K562 (cell line): ENCODE measurements around the gene YWHAB. TPM values are rescaled to one million over a fixed set of nuclear protein-coding genes. Genes with fewer than 3 reads are reported as not detected.

Experiments
- ATAC-seq: fragments of 200-7000 bp; cut with Tn5 transposase; 3 replicates; pipeline ENCODE4 v1.9.1; 2020; ENCODE audit warnings: moderate library complexity
- BruUV-seq: library from RNA; stranded (reverse); fragments of 400-500 nt; replicated peaks from 2 replicates; lab custom pipeline; 2021; lab: Mats Ljungman, UMichigan
- CTCF ChIA-PET: fragments of 300-600 bp; formaldehyde crosslinking; extraction: SDS; loops from one replicate; lab custom pipeline; 2021; ENCODE audit warnings: low intra/inter-chr PET ratio; lab: Yijun Ruan, JAX
- POLR2A ChIA-PET: fragments of 300-600, 350-650 bp; sonication (Branson Sonifier 250); formaldehyde crosslinking; extraction: SDS; loops from one replicate; lab custom pipeline; 2021; ENCODE audit warnings: antibody characterized with exemption, inconsistent platforms; lab: Yijun Ruan, JAX
- DNase-seq, 4 experiments: peaks; one replicate each; pipeline versions ENCODE4 v3.0.0 to v3.0.0-alpha.2; 2011 to 2018; ENCODE audit warnings: low spot score in 3 of 4, mixed read lengths in 3 of 4; ENCODE audit errors: extremely low read depth in 1 of 4
- FAIRE-seq: peaks from 2 replicates; lab custom pipeline; 2011; peaks lifted over from hg19 to GRCh38; lab: Jason Lieb, UNC
- H2AFZ ChIP-seq: 2 replicates; pipeline ENCODE4 v1.6.0; 2011; ENCODE audit warnings: low read depth, low read length, control low read depth, inconsistent platforms
- H3K27ac ChIP-seq: fragments of 200-600 bp; 3 replicates; pipeline ENCODE4 v1.8.0; 2011; ENCODE audit warnings: low read depth, mild to moderate bottlenecking, control low read depth, inconsistent platforms, low read length, moderate library complexity, mixed read lengths; ENCODE audit errors: extremely low read depth
- H3K27me3 ChIP-seq, 2 experiments: fragments of 300-600 bp in 1 of 2; 2 replicates in 1 of 2; 3 replicates in 1 of 2; pipeline versions ENCODE4 v1.6.0 to v1.8.0; 2011; ENCODE audit warnings: inconsistent platforms in 2 of 2, low read length in 2 of 2, mild to moderate bottlenecking in 1 of 2, mixed read lengths in 1 of 2, moderate library complexity in 1 of 2; ENCODE audit not compliant: control insufficient read depth in 2 of 2, insufficient read depth in 2 of 2
- H3K36me3 ChIP-seq: fragments of 300-600 bp; 3 replicates; pipeline ENCODE4 v1.8.0; 2011; ENCODE audit warnings: mild to moderate bottlenecking, low read length, inconsistent platforms; ENCODE audit not compliant: control insufficient read depth, insufficient read depth
- H3K4me1 ChIP-seq, 2 experiments: fragments of 200-600 bp in 1 of 2; replicated peaks in 1 of 2; 2 replicates in 1 of 2; 3 replicates in 1 of 2; pipeline versions ENCODE4 v1.5.1 to v1.8.0; 2011; ENCODE audit warnings: inconsistent platforms in 2 of 2, low read length in 2 of 2, mild to moderate bottlenecking in 1 of 2, mixed read lengths in 1 of 2, moderate library complexity in 1 of 2; ENCODE audit not compliant: control insufficient read depth in 2 of 2, insufficient read depth in 2 of 2
- H3K4me2 ChIP-seq: 2 replicates; pipeline ENCODE4 v1.6.1; 2011; ENCODE audit warnings: low read length, control low read depth, inconsistent platforms, mixed read lengths; ENCODE audit not compliant: insufficient read depth
- H3K4me3 ChIP-seq: fragments of 200-600 bp; sonication (generic), shearing (Covaris generic); 2 replicates; pipeline ENCODE4 v1.5.1; 2016; ENCODE audit warnings: control low read depth, inconsistent platforms
- H3K79me2 ChIP-seq: fragments of 200-600 bp; 3 replicates; pipeline ENCODE4 v1.8.0; 2011; ENCODE audit warnings: low read length, inconsistent platforms; ENCODE audit not compliant: control insufficient read depth, insufficient read depth
- H3K9ac ChIP-seq, 2 experiments: 2 replicates each; pipeline versions ENCODE4 v1.6.0 to v1.6.1; 2011; ENCODE audit warnings: low read depth in 2 of 2, low read length in 2 of 2, control low read depth in 1 of 2, inconsistent platforms in 1 of 2, mild to moderate bottlenecking in 1 of 2, mixed read lengths in 1 of 2; ENCODE audit not compliant: insufficient read depth in 1 of 2
- H3K9me1 ChIP-seq: one replicate; pipeline ENCODE4 v1.6.0; 2011; ENCODE audit warnings: inconsistent platforms, mild to moderate bottlenecking, low read length, moderate library complexity; ENCODE audit not compliant: control insufficient read depth, insufficient read depth
- H3K9me3 ChIP-seq: replicated peaks from 2 replicates; pipeline ENCODE4 v1.5.1; 2011; ENCODE audit warnings: low read depth, low read length, inconsistent platforms; ENCODE audit not compliant: control insufficient read depth, insufficient read depth
- H4K20me1 ChIP-seq: replicated peaks from 2 replicates; pipeline ENCODE4 v1.6.1; 2011; ENCODE audit warnings: low read length, inconsistent platforms, mixed read lengths; ENCODE audit not compliant: control insufficient read depth, insufficient read depth
- BRCA1 ChIP-seq, 2 experiments: fragments of 450-650 bp in 1 of 2; sonication (generic) in 1 of 2; formaldehyde crosslinking in 1 of 2; IDR thresholded peaks; 2 replicates each; pipeline versions ENCODE4 v1.5.0 to v1.6.1; 2017 to 2020; ENCODE audit warnings: mild to moderate bottlenecking in 1 of 2, missing genetic modification reagents in 1 of 2
- HSF4 ChIP-seq: fragments of 250-450 bp; sonication (Bioruptor Pico); IDR thresholded peaks from 2 replicates; pipeline ENCODE4 v2.1.2; 2022; ENCODE audit warnings: mild to moderate bottlenecking, moderate library complexity, borderline replicate concordance
- WGBS: fragments of 100-300 bp; shearing (Covaris generic); methylation state at CpG from one replicate; pipeline ENCODE4 v1.1.6; 2016; ENCODE audit warnings: low coverage, mixed read lengths; ENCODE audit not compliant: insufficient coverage; ENCODE audit errors: missing lambda C conversion rate; 5-methylcytosine and 5-hydroxymethylcytosine counted together
- in situ Hi-C: fragments of 300-500 bp; cut with MboI; formaldehyde crosslinking; loops from 4 replicates; pipeline ENCODE4 v1.15.0; 2018; ENCODE audit warnings: inconsistent platforms, mixed read lengths
- intact Hi-C: fragments of 100-400 bp; cut with micrococcal nuclease; formaldehyde crosslinking; loops from 2 replicates; pipeline ENCODE4 v1.14.2; 2022
- polyA plus RNA-seq, 8 experiments: library from polyadenylated mRNA; depleted of rRNA in 4 of 8; stranded (reverse) in 5 of 8; unstranded in 3 of 8; fragments of >200 nt; fragmentation: Nextera tagmentation in 2 of 8; fragmentation: Illumina TruSeq in 1 of 8; extraction: Ambion mirVana in 2 of 8; extraction: Trizol in 1 of 8; gene quantifications; 2 replicates each; pipeline versions ENCODE4 v1.2.1 to v1.2.3, GENCODE V29; 2011 to 2014; ENCODE audit warnings: inconsistent platforms in 1 of 8, missing spikeins in 1 of 8
- total RNA-seq, 7 experiments: library from RNA; depleted of rRNA in 6 of 7; stranded (reverse); fragments of >200 nt in 6 of 7; fragmentation: Illumina TruSeq in 2 of 7; extraction: Trizol in 2 of 7; gene quantifications; 2 replicates each; pipeline versions ENCODE4 v1.2.1 to v1.2.3, GENCODE V29; 2011 to 2021; ENCODE audit warnings: low replicate concordance in 1 of 7
- TF ChIP-seq, protein P1 (sequence below), 2 experiments: fragments of 450-650 bp; IDR thresholded peaks; 2 replicates each; pipeline ENCODE4 v1.6.1; 2018; ENCODE audit warnings: mild to moderate bottlenecking in 2 of 2, low read depth in 1 of 2; ENCODE audit not compliant: partially characterized antibody in 2 of 2
- TF ChIP-seq, protein P2 (sequence below): sonication (generic); formaldehyde crosslinking; IDR thresholded peaks from 2 replicates; pipeline ENCODE4 v1.8.0; 2022; ENCODE audit warnings: missing genetic modification reagents, mild to moderate bottlenecking, borderline replicate concordance
- TF ChIP-seq, protein P3 (sequence below): fragments of 450-650 bp; IDR thresholded peaks from 2 replicates; pipeline ENCODE4 v1.6.1; 2016; ENCODE audit warnings: low read depth, mild to moderate bottlenecking, moderate library complexity
- TF ChIP-seq, protein P4 (sequence below): fragments of 450-650 bp; formaldehyde crosslinking; IDR thresholded peaks from 2 replicates; pipeline ENCODE4 v1.4.0; 2020; ENCODE audit warnings: mild to moderate bottlenecking, moderate library complexity
- TF ChIP-seq, protein P5 (sequence below): fragments of 150-350 bp; conservative IDR thresholded peaks from 2 replicates; pipeline ENCODE4 v1.6.1; 2014; ENCODE audit warnings: low read length

Gene YWHAB
- total and polyA plus RNA-seq, 9 of the 15 experiments (the other 6 are each of a cell fraction or from before 2014, with no cell fraction given) = 60.6 to 185 (median 96.1) TPM

DNA sequence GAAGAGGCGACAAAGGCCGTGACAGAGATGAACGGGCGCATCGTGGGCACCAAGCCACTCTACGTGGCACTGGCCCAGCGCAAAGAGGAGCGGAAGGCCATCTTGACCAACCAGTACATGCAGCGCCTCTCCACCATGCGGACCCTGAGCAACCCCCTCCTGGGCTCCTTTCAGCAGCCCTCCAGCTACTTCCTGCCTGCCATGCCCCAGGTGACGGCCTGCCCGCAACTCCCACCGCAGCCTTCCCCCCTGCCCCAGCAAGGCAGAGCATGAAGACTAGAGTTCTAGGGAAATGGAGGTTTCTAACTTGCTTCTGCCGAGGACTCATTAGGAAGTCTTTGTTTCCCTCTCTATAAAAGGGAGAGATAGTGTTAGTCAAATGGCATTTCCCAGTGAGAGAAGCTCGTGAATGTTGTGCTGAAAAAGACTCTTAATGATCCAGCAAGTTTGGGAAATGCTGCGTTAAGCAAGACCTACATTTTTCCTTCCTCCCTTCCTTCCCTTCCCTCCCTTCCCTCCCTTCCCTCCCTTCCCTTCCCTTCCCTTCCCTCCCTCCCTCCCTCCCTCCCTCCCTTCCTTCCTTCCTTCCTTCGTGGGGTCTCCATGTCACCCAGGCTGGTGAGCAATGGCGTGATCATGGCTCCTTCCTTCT, 45.1 kb downstream of the YWHAB start:
- Histone ChIP-seq H3K4me1 (no peaks in the 10 kb centered on the region), H3K27me3 (no peaks in the 10 kb centered on the region), H3K27ac (no peak overlapping the region), H3K79me2 (no peaks in the 10 kb centered on the region), H3K36me3 (peaks cover 48% of the 10 kb centered on the region; the same call in 2 of the 3 replicates), H2AFZ (no peak overlapping the region), H3K4me3 (no peak overlapping the region), H3K9me1 (no peaks in the 10 kb centered on the region), H4K20me1 (no peaks in the 10 kb centered on the region; the same call in 1 of the 2 replicates), H3K4me2 (no peak overlapping the region), H3K9ac (no peak overlapping the region), H3K9me3 (no peaks in the 10 kb centered on the region)
- ChIA-PET CTCF (no interaction called here), POLR2A (interaction anchor here (0.9 to 2.8 kb wide), 2 partner anchors 11 to 20 kb away, joined by 4 to 15 read pairs; no protein-coding TSS in a partner anchor)
- ATAC-seq = no peak
- BruUV-seq = no TSS peak
- intact Hi-C loops (no loop called here), in situ Hi-C loops (no loop called here)
- DNase-seq = no peak
- WGBS = 97% methylated on average over 14 of the region's 18 CpGs
- FAIRE-seq = no peak
- no peak for TF ChIP-seq HSF4 (CRISPR knock-in tag)
- TF ChIP-seq, protein P1, sequence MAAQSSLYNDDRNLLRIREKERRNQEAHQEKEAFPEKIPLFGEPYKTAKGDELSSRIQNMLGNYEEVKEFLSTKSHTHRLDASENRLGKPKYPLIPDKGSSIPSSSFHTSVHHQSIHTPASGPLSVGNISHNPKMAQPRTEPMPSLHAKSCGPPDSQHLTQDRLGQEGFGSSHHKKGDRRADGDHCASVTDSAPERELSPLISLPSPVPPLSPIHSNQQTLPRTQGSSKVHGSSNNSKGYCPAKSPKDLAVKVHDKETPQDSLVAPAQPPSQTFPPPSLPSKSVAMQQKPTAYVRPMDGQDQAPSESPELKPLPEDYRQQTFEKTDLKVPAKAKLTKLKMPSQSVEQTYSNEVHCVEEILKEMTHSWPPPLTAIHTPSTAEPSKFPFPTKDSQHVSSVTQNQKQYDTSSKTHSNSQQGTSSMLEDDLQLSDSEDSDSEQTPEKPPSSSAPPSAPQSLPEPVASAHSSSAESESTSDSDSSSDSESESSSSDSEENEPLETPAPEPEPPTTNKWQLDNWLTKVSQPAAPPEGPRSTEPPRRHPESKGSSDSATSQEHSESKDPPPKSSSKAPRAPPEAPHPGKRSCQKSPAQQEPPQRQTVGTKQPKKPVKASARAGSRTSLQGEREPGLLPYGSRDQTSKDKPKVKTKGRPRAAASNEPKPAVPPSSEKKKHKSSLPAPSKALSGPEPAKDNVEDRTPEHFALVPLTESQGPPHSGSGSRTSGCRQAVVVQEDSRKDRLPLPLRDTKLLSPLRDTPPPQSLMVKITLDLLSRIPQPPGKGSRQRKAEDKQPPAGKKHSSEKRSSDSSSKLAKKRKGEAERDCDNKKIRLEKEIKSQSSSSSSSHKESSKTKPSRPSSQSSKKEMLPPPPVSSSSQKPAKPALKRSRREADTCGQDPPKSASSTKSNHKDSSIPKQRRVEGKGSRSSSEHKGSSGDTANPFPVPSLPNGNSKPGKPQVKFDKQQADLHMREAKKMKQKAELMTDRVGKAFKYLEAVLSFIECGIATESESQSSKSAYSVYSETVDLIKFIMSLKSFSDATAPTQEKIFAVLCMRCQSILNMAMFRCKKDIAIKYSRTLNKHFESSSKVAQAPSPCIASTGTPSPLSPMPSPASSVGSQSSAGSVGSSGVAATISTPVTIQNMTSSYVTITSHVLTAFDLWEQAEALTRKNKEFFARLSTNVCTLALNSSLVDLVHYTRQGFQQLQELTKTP (IDR thresholded peaks at IDR 0.05; ENCODE audit: low read depth in 1 of 2, partially characterized antibody in 2 of 2) = no peak
- TF ChIP-seq, protein P2, sequence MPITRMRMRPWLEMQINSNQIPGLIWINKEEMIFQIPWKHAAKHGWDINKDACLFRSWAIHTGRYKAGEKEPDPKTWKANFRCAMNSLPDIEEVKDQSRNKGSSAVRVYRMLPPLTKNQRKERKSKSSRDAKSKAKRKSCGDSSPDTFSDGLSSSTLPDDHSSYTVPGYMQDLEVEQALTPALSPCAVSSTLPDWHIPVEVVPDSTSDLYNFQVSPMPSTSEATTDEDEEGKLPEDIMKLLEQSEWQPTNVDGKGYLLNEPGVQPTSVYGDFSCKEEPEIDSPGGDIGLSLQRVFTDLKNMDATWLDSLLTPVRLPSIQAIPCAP = no peak
- TF ChIP-seq, protein P3, sequence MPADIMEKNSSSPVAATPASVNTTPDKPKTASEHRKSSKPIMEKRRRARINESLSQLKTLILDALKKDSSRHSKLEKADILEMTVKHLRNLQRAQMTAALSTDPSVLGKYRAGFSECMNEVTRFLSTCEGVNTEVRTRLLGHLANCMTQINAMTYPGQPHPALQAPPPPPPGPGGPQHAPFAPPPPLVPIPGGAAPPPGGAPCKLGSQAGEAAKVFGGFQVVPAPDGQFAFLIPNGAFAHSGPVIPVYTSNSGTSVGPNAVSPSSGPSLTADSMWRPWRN = no peak
- TF ChIP-seq, protein P4, sequence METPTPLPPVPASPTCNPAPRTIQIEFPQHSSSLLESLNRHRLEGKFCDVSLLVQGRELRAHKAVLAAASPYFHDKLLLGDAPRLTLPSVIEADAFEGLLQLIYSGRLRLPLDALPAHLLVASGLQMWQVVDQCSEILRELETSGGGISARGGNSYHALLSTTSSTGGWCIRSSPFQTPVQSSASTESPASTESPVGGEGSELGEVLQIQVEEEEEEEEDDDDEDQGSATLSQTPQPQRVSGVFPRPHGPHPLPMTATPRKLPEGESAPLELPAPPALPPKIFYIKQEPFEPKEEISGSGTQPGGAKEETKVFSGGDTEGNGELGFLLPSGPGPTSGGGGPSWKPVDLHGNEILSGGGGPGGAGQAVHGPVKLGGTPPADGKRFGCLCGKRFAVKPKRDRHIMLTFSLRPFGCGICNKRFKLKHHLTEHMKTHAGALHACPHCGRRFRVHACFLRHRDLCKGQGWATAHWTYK (CRISPR knock-in tag) = no peak
- TF ChIP-seq, protein P5, sequence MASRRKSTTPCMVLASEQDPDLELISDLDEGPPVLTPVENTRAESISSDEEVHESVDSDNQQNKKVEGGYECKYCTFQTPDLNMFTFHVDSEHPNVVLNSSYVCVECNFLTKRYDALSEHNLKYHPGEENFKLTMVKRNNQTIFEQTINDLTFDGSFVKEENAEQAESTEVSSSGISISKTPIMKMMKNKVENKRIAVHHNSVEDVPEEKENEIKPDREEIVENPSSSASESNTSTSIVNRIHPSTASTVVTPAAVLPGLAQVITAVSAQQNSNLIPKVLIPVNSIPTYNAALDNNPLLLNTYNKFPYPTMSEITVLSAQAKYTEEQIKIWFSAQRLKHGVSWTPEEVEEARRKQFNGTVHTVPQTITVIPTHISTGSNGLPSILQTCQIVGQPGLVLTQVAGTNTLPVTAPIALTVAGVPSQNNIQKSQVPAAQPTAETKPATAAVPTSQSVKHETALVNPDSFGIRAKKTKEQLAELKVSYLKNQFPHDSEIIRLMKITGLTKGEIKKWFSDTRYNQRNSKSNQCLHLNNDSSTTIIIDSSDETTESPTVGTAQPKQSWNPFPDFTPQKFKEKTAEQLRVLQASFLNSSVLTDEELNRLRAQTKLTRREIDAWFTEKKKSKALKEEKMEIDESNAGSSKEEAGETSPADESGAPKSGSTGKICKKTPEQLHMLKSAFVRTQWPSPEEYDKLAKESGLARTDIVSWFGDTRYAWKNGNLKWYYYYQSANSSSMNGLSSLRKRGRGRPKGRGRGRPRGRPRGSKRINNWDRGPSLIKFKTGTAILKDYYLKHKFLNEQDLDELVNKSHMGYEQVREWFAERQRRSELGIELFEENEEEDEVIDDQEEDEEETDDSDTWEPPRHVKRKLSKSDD = no peak
- TF ChIP-seq BRCA1 (IDR thresholded peaks at IDR 0.05) = no peak
- TF ChIP-seq BRCA1 (CRISPR knock-in tag; IDR thresholded peaks at IDR 0.05) = no peak
